SK-N-SH (cell line): ENCODE measurements around the gene GBA3. TPM values are rescaled to one million over a fixed set of nuclear protein-coding genes. Genes with fewer than 3 reads are reported as not detected.

ENCODE experiments used
- CTCF ChIA-PET: fragments of 300-600, 350-600 bp; formaldehyde crosslinking; extraction: SDS; loops from one replicate; lab custom pipeline; 2021; lab: Yijun Ruan, JAX
- POLR2A ChIA-PET: fragments of 350-600 bp; sonication (Branson Sonifier 250); formaldehyde crosslinking; extraction: SDS; loops from one replicate; lab custom pipeline; 2020; ENCODE audit warnings: antibody characterized with exemption, inconsistent platforms; lab: Yijun Ruan, JAX
- DNase-seq: peaks from one replicate; pipeline ENCODE4 v3.0.0; 2012
- H2AFZ ChIP-seq: fragments of 200-600 bp; sonication (generic); 2 replicates; pipeline ENCODE4 v1.8.1; 2016; ENCODE audit warnings: antibody characterized with exemption, mild to moderate bottlenecking, low read depth
- H3F3A ChIP-seq: fragments of 200-600 bp; sonication (generic); replicated peaks from 2 replicates; pipeline ENCODE3; 2016; ENCODE audit warnings: antibody characterized with exemption, mild to moderate bottlenecking; ENCODE audit not compliant: insufficient read depth
- H3K27ac ChIP-seq, 2 experiments: fragments of 200-500 bp in 1 of 2; fragments of 200-600 bp in 1 of 2; sonication (Bioruptor generic) in 1 of 2; sonication (generic), shearing (Covaris generic) in 1 of 2; 2 replicates each; pipeline versions ENCODE4 v1.5.1 to v1.6.1; 2014 to 2016; ENCODE audit warnings: low read depth in 2 of 2, inconsistent platforms in 1 of 2, low read length in 1 of 2, mild to moderate bottlenecking in 1 of 2, mixed read lengths in 1 of 2
- H3K27me3 ChIP-seq: fragments of 200-600 bp; sonication (generic), shearing (Covaris generic); 2 replicates; pipeline ENCODE4 v1.6.1; 2016; ENCODE audit warnings: mixed run types; ENCODE audit not compliant: insufficient read depth
- H3K36me3 ChIP-seq, 2 experiments: fragments of 200-500 bp in 1 of 2; fragments of 200-600 bp in 1 of 2; sonication (Bioruptor generic) in 1 of 2; sonication (generic) in 1 of 2; replicated peaks in 1 of 2; 2 replicates each; pipeline versions ENCODE3 to v1.5.1; 2014 to 2016; ENCODE audit warnings: low read length in 1 of 2, mild to moderate bottlenecking in 1 of 2; ENCODE audit not compliant: insufficient read depth in 2 of 2, control insufficient read depth in 1 of 2
- H3K4me1 ChIP-seq, 2 experiments: fragments of 200-500 bp in 1 of 2; fragments of 200-600 bp in 1 of 2; sonication (Bioruptor generic) in 1 of 2; sonication (generic), shearing (Covaris generic) in 1 of 2; 2 replicates each; pipeline versions ENCODE4 v1.5.1 to v1.6.1; 2014 to 2016; ENCODE audit warnings: low read depth in 1 of 2, low read length in 1 of 2, mixed run types in 1 of 2; ENCODE audit not compliant: insufficient read depth in 2 of 2, control insufficient read depth in 1 of 2
- H3K4me2 ChIP-seq: fragments of 200-600 bp; sonication (generic), shearing (Covaris generic); 2 replicates; pipeline ENCODE4 v1.6.1; 2017; ENCODE audit warnings: mixed run types
- H3K4me3 ChIP-seq, 2 experiments: fragments of 200-500 bp in 1 of 2; fragments of 200-600 bp in 1 of 2; sonication (Bioruptor generic) in 1 of 2; sonication (generic), shearing (Covaris generic) in 1 of 2; 2 replicates each; pipeline versions ENCODE4 v1.5.1 to v1.8.1; 2014 to 2016; ENCODE audit warnings: low read depth in 2 of 2, inconsistent platforms in 1 of 2, low read length in 1 of 2, mild to moderate bottlenecking in 1 of 2, mixed read lengths in 1 of 2, moderate library complexity in 1 of 2
- H3K79me2 ChIP-seq: fragments of 200-600 bp; sonication (generic); 2 replicates; pipeline ENCODE4 v1.8.1; 2017; ENCODE audit warnings: mild to moderate bottlenecking; ENCODE audit not compliant: insufficient read depth
- H3K9ac ChIP-seq: fragments of 200-600 bp; sonication (generic); 2 replicates; pipeline ENCODE4 v1.6.1; 2017; ENCODE audit warnings: mixed run types
- H3K9me2 ChIP-seq: fragments of 200-600 bp; sonication (generic); 2 replicates; pipeline ENCODE4 v1.6.1; 2017; ENCODE audit warnings: mixed run types
- H3K9me3 ChIP-seq: fragments of 200-600 bp; sonication (generic); 2 replicates; pipeline ENCODE4 v1.6.1; 2017; ENCODE audit warnings: mixed run types, mild to moderate bottlenecking, moderate library complexity
- H4K20me1 ChIP-seq: fragments of 200-600 bp; sonication (generic); 2 replicates; pipeline ENCODE4 v1.6.1; 2017; ENCODE audit warnings: mild to moderate bottlenecking, mixed run types; ENCODE audit not compliant: insufficient read depth
- ELF1 ChIP-seq: IDR thresholded peaks from 2 replicates; pipeline ENCODE4 v1.4.0; 2012
- EP300 ChIP-seq, 2 experiments: IDR thresholded peaks; 2 replicates each; pipeline versions ENCODE4 v1.4.0 to v1.6.1; 2012; ENCODE audit warnings: borderline replicate concordance in 1 of 2, low read depth in 1 of 2, low read length in 1 of 2
- EZH2phosphoT487 ChIP-seq: fragments of 200-600 bp; sonication (generic); IDR thresholded peaks from 2 replicates; pipeline ENCODE4 v1.6.1; 2017; ENCODE audit warnings: low read depth, mixed run types, mild to moderate bottlenecking, antibody characterized with exemption, moderate library complexity, borderline replicate concordance
- FOSL2 ChIP-seq: IDR thresholded peaks from 2 replicates; pipeline ENCODE4 v1.4.0; 2012; ENCODE audit warnings: low read depth, mild to moderate bottlenecking, moderate library complexity, borderline replicate concordance
- FOXJ3 ChIP-seq: sonication (generic); formaldehyde crosslinking; IDR thresholded peaks from 2 replicates; pipeline ENCODE4 v1.5.1; 2020; ENCODE audit warnings: mild to moderate bottlenecking, missing genetic modification reagents
- FOXM1 ChIP-seq: IDR thresholded peaks from 2 replicates; pipeline ENCODE4 v1.4.0; 2012; ENCODE audit warnings: low read depth, mild to moderate bottlenecking
- GABPA ChIP-seq: IDR thresholded peaks from 2 replicates; pipeline ENCODE4 v1.4.0; 2012; ENCODE audit warnings: low read depth, mild to moderate bottlenecking
- GATA2 ChIP-seq: sonication (generic); formaldehyde crosslinking; IDR thresholded peaks from 2 replicates; pipeline ENCODE4 v1.5.0; 2020; ENCODE audit warnings: mild to moderate bottlenecking, missing genetic modification reagents
- IRF3 ChIP-seq: fragments of 150-350 bp; IDR thresholded peaks from 2 replicates; pipeline ENCODE4 v1.6.1; 2016; ENCODE audit warnings: mild to moderate bottlenecking, low read depth, low read length
- JUND ChIP-seq: IDR thresholded peaks from 2 replicates; pipeline ENCODE4 v1.4.0; 2012
- MEF2A ChIP-seq: IDR thresholded peaks from 2 replicates; pipeline ENCODE4 v1.4.0; 2012; ENCODE audit warnings: low read depth, borderline replicate concordance
- NRF1 ChIP-seq: IDR thresholded peaks from 2 replicates; pipeline ENCODE4 v1.6.1; 2012; ENCODE audit warnings: low read depth, mild to moderate bottlenecking, low read length
- PBX3 ChIP-seq: IDR thresholded peaks from 2 replicates; pipeline ENCODE4; 2012
- RAD21 ChIP-seq: IDR thresholded peaks from 2 replicates; pipeline ENCODE4 v1.6.1; 2012; ENCODE audit warnings: mild to moderate bottlenecking, low read length
- RCOR1 ChIP-seq: fragments of 150-350 bp; IDR thresholded peaks from 2 replicates; pipeline ENCODE4 v1.6.1; 2017; ENCODE audit warnings: antibody characterized with exemption, low read length
- RFX5 ChIP-seq: IDR thresholded peaks from 2 replicates; pipeline ENCODE4 v1.6.1; 2012; ENCODE audit warnings: mild to moderate bottlenecking, improper control_type of control experiment, low read length
- TEAD4 ChIP-seq: IDR thresholded peaks from 2 replicates; pipeline ENCODE4 v1.4.0; 2012; ENCODE audit warnings: mild to moderate bottlenecking, borderline replicate concordance; ENCODE audit not compliant: insufficient read depth
- USF1 ChIP-seq: IDR thresholded peaks from 2 replicates; pipeline ENCODE4 v1.4.0; 2012; ENCODE audit warnings: low read depth, borderline replicate concordance
- USF2 ChIP-seq: fragments of 150-350 bp; IDR thresholded peaks from 2 replicates; pipeline ENCODE4 v1.6.1; 2017; ENCODE audit warnings: antibody characterized with exemption, low read length, low read depth, borderline replicate concordance
- WGBS: methylation state at CpG from one replicate; pipeline ENCODE4 v1.1.6; 2017; ENCODE audit warnings: low lambda C conversion rate; 5-methylcytosine and 5-hydroxymethylcytosine counted together
- polyA plus RNA-seq, 3 experiments: library from polyadenylated mRNA; depleted of rRNA; stranded (reverse); fragments of >200 nt; gene quantifications; 2 replicates each; pipeline ENCODE4 v1.2.3, GENCODE V29; 2012

The GBA3 gene
- polyA plus RNA-seq, 1 of the 3 experiments (the other 2 are of a cell fraction): not detected

GRCh38 chr4:22803512-22803911 is 110.8 kb downstream of the GBA3 start:
- no peaks in the 10 kb centered on the region for H3K27me3 ChIP-seq
- no peaks in the 10 kb centered on the region for H4K20me1 ChIP-seq
- WGBS: 0% methylated on average over 3 of the region's 3 CpGs
- H2AFZ ChIP-seq: no peak overlapping the region
- no peak overlapping the region for H3K4me3 ChIP-seq
- no peaks in the 10 kb centered on the region for H3K9me3 ChIP-seq
- H3K79me2 ChIP-seq: no peaks in the 10 kb centered on the region
- no peak overlapping the region for H3K27ac ChIP-seq
- no peaks in the 10 kb centered on the region for H3K9me2 ChIP-seq
- DNase-seq: no peak
- no peaks in the 10 kb centered on the region for H3F3A ChIP-seq
- no peak overlapping the region for H3K4me2 ChIP-seq
- no peaks in the 10 kb centered on the region for H3K4me1 ChIP-seq
- ChIA-PET POLR2A (no interaction called here), CTCF (no interaction called here)
- H3K9ac ChIP-seq: no peak overlapping the region
- no peak for TF ChIP-seq PBX3
- no peak for TF ChIP-seq IRF3
- TF ChIP-seq NRF1: no peak
- no peak for TF ChIP-seq TEAD4
- TF ChIP-seq RAD21: no peak
- no peak for TF ChIP-seq USF2
- TF ChIP-seq FOXM1: no peak
- TF ChIP-seq EP300 (IDR thresholded peaks at IDR 0.05; ENCODE audit: borderline replicate concordance in 1 of 2, low read depth in 1 of 2, low read length in 1 of 2): no peak
- TF ChIP-seq JUND: no peak
- TF ChIP-seq MEF2A: no peak
- TF ChIP-seq GATA2 (CRISPR knock-in tag): no peak
- no peak for TF ChIP-seq FOSL2
- TF ChIP-seq RCOR1: no peak
- TF ChIP-seq EZH2phosphoT487: no peak
- no peak for TF ChIP-seq RFX5
- no peak for TF ChIP-seq FOXJ3 (CRISPR knock-in tag)
- no peak for TF ChIP-seq USF1
- TF ChIP-seq ELF1: no peak
- TF ChIP-seq GABPA: no peak
- no peaks in the 10 kb centered on the region for H3K36me3 ChIP-seq
